ENCODE data around the gene NRXN3.

The NRXN3 gene

DNA sequence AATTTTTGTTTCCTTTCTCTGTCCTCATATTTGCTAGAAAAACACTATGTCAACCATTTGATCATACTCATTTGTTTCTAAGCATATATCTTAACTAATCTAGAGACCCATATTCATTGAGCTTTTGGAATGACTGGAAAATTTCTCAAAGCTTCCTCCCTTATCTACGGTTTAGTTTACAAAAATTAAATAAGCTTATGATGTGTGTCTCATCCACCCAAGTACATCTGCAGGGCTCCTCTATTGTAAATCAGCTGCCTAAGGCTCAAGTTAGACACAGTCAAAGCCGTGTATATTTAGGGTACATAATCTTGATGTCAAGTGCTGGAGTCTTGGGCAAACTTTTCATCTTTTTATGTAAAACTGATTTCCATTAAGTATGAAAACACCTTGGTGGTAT lies 1670.7 kb downstream of the NRXN3 start:
- H3K4me3 Mint-ChIP-seq: no peak overlapping the region
- H3K36me3 Mint-ChIP-seq: no peaks in the 10 kb centered on the region
- H3K27me3 Mint-ChIP-seq: no peaks in the 10 kb centered on the region

DNA sequence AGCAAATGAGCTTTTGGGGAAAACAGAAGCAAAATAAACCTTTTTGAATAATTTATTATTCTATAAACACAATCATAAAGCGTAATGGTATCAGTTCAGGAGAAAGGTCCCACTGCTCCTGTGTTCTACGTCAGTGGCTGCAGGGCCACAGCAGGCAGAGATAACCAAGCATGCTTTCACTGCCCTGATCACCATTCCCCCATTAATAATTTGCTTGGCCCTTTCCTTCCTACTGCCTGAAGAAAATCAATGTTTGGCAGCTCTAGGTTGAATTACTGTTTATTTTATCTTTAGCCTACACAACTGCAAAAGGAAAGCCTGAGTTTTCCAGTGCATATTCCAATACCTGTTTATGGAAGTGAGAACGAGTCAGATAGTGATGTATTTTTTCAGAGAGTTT lies 1671.3 kb downstream of the NRXN3 start:
- Mint-ChIP-seq H3K27me3 (no peaks in the 10 kb centered on the region), H3K4me3 (no peak overlapping the region), H3K27ac (no peak overlapping the region), H3K4me1 (no peaks in the 10 kb centered on the region), H3K9me3 (no peaks in the 10 kb centered on the region), H3K36me3 (no peaks in the 10 kb centered on the region)

More for the DNA sequence above, 1670.7 kb downstream of the NRXN3 start:
- H3K9me3 Mint-ChIP-seq: no peaks in the 10 kb centered on the region
- no peak overlapping the region for H3K27ac Mint-ChIP-seq
- no peaks in the 10 kb centered on the region for H3K4me1 Mint-ChIP-seq

DNA sequence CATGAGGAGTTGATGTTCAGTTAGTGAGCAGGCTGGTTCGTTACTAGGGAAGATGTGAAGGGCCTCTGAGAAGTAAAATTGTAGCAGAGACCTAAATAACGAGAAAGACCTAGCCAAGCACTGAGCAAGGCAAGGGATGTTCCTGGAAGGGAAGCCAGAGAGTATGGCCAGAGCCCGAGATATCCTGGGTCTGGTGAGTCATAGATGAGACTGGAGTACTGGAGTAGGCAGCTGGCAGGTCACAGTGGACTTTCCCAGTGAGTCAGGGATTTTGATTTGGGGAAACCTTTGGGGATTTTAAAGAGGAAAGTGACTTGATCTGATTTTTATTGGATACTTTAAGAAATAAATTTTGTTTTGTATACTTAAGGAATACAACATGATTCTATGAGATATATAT lies 1672.1 kb downstream of the NRXN3 start:
- Mint-ChIP-seq H3K27me3 (no peaks in the 10 kb centered on the region), H3K27ac (no peak overlapping the region), H3K36me3 (no peaks in the 10 kb centered on the region), H3K4me1 (no peaks in the 10 kb centered on the region), H3K4me3 (no peak overlapping the region), H3K9me3 (no peaks in the 10 kb centered on the region)

- H3K36me3 Mint-ChIP-seq: no peaks in the 10 kb centered on the region
- no peaks in the 10 kb centered on the region for H3K4me1 Mint-ChIP-seq
- H3K9me3 Mint-ChIP-seq: no peaks in the 10 kb centered on the region
- no peak overlapping the region for H3K4me3 Mint-ChIP-seq
- H3K27me3 Mint-ChIP-seq: no peaks in the 10 kb centered on the region
- H3K27ac Mint-ChIP-seq: no peak overlapping the region
These were observed 1683.0 kb downstream of the NRXN3 start for GRCh38 chr14:79852950-79853744.

DNA sequence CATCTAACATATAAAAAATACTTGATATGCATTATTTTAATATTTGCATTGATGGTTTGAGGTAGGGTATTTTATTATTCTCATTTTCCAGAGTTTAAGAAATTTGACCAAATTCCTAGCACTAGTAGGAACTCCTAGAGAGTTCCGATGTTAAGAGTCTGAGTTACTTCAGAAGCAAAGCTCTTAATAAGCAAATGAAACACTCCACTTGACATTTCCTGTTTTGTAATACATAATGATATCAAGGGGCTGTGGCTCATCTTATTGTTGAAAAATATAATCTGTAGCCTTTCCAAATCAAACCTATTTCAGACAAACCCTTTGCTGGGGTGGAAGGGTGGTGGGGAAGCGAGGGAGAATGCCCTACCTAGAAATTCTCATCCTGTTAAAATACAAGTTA lies 1685.6 kb downstream of the NRXN3 start:
- no peaks in the 10 kb centered on the region for H3K27me3 Mint-ChIP-seq
- no peaks in the 10 kb centered on the region for H3K9me3 Mint-ChIP-seq
- H3K36me3 Mint-ChIP-seq: no peaks in the 10 kb centered on the region
- no peak overlapping the region for H3K4me3 Mint-ChIP-seq
- H3K4me1 Mint-ChIP-seq: no peaks in the 10 kb centered on the region
- no peak overlapping the region for H3K27ac Mint-ChIP-seq

DNA sequence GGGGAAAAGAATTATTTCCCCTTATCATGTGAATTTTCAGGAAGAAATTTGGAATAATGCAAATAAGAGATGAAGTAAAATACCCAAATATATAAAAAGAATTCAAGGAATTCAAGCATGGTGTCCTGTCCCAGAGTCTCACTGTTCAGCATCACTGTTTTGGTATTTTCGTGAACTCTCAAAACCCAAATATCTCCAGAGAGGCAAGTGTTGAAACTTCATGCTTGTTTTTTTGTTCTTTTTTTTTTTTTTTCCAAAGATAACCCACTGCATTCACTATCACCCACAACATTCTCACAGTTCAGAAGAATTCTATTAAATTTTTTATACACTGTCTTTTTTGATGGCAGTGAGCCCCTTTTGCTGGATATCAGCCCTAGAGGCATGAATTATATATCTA lies 1686.2 kb downstream of the NRXN3 start:
- Mint-ChIP-seq H3K4me1 (no peaks in the 10 kb centered on the region), H3K9me3 (no peaks in the 10 kb centered on the region), H3K36me3 (no peaks in the 10 kb centered on the region), H3K4me3 (no peak overlapping the region), H3K27ac (no peak overlapping the region), H3K27me3 (no peaks in the 10 kb centered on the region)

- no peaks in the 10 kb centered on the region for H3K36me3 Mint-ChIP-seq
These were observed 1690.9 kb downstream of the NRXN3 start for GRCh38 chr14:79861111-79861510.

DNA sequence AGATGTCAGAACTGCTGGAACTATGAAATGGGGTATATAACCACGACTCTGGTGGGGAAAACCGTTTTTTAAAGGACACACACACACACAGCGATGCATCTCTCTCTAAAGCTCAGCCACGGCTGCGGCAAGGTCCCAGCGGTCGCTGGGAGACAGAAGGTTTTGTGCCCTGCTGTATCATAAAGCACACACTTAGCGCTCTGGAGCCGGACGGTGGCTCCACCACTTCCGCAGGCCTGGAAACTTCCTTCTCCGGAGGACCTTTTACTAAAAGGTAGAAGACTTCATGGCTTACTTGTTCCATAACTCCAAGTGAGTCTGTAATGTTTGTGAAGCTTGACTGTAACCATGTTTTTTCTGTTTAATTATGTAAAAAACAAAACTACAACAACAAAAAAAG lies 1691.9 kb downstream of the NRXN3 start:
- Mint-ChIP-seq H3K27ac (no peak overlapping the region), H3K9me3 (no peaks in the 10 kb centered on the region), H3K4me1 (no peaks in the 10 kb centered on the region), H3K27me3 (no peaks in the 10 kb centered on the region), H3K4me3 (no peak overlapping the region), H3K36me3 (no peaks in the 10 kb centered on the region)

More at GRCh38 chr14:79861111-79861510, 1690.9 kb downstream of the NRXN3 start:
- Mint-ChIP-seq H3K9me3 (no peaks in the 10 kb centered on the region), H3K27ac (no peak overlapping the region), H3K4me3 (no peak overlapping the region), H3K4me1 (no peaks in the 10 kb centered on the region), H3K27me3 (no peaks in the 10 kb centered on the region)

DNA sequence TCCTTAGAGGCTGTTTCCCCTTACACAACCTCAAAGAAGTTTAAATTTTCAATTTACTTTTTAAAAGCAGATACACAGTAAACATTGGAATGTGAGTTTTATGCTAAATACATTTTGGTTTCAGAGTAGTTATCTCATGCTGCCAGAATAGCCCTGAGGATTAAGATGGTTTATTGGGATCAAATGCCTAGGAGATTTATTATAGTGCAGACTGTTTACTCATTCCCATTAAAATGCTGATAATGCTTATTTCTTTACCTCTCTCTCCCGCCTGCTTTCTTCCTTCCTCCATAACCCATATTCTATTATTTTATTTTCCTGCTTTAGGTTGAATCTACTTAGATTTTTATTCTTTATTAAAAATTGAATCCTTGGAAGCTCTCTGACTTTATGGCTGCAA lies 1701.0 kb downstream of the NRXN3 start:
- no peak overlapping the region for H3K4me3 Mint-ChIP-seq
- H3K36me3 Mint-ChIP-seq: no peaks in the 10 kb centered on the region
- no peaks in the 10 kb centered on the region for H3K4me1 Mint-ChIP-seq
- no peak overlapping the region for H3K27ac Mint-ChIP-seq
- no peaks in the 10 kb centered on the region for H3K9me3 Mint-ChIP-seq
- no peaks in the 10 kb centered on the region for H3K27me3 Mint-ChIP-seq

GRCh38 chr14:79878229-79878628 lies 1708.1 kb downstream of the NRXN3 start:
- Mint-ChIP-seq H3K27ac (no peak overlapping the region), H3K36me3 (no peaks in the 10 kb centered on the region), H3K4me1 (no peaks in the 10 kb centered on the region), H3K4me3 (no peak overlapping the region), H3K9me3 (peaks cover 5% of the 10 kb centered on the region), H3K27me3 (peaks cover 1% of the 10 kb centered on the region)

DNA sequence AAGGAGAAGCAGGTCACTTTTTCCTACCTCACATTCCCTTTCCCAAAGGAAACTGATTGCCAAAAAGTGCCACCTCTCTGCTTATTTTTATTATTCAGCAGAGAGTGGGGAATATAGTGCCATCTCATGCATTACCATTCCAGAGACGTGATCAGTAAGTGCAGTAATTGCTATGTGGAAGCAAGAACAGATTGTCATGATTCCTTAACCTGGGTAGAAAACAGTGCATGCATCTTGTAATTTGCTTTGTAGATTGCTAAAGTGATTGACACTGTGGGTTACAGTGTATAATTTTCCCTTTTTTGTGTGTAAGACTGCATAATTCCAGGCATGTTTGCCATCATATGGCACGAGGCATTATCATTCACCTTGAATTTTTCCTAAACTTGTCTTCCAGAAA lies 1708.6 kb downstream of the NRXN3 start:
- H3K36me3 Mint-ChIP-seq: no peaks in the 10 kb centered on the region
- no peak overlapping the region for H3K4me3 Mint-ChIP-seq
- no peaks in the 10 kb centered on the region for H3K4me1 Mint-ChIP-seq
- H3K27me3 Mint-ChIP-seq: peaks cover 1% of the 10 kb centered on the region
- H3K27ac Mint-ChIP-seq: no peak overlapping the region
- peaks cover 5% of the 10 kb centered on the region for H3K9me3 Mint-ChIP-seq

DNA sequence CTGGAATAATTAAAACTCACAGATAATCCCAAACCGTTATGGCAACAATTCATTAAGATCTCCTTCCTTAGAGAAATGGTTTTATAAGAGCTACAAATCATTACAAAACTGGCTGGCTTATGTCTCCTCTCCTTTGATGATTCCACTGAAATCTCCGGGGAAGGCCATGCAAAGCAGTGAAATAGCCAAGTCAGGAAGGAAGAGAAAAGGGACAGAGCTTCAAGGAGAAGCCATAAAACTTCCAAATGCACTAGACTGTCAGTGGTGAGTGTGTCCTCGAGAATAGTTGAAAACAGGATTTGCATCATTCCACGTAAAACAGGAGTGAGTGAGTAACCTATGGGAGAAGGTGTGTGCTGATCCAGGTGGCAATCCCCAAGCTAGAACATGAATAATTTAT lies 1711.1 kb downstream of the NRXN3 start:
- Mint-ChIP-seq H3K27ac (no peak overlapping the region), H3K36me3 (no peaks in the 10 kb centered on the region), H3K4me3 (no peak overlapping the region), H3K9me3 (peaks cover 5% of the 10 kb centered on the region), H3K4me1 (no peaks in the 10 kb centered on the region), H3K27me3 (peaks cover 1% of the 10 kb centered on the region)

DNA sequence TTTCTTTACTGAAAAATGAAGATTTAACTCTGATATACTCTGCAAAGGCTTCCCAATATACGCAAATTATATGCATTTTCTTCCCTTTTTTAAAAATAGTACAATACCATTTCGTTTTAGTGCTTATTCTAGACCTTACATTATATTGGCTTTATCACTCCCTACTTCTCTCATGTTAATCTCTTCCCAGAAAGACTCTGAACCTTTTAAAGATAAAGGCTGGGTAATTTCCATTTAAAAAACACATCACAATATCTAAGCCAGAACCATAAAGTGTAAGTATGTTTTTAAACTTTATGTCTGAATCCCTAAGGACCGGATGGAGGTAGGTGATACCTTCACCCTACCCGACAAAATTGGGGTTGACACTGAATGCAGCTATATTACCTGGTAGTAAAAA lies 1720.4 kb downstream of the NRXN3 start:
- Mint-ChIP-seq H3K4me3 (no peak overlapping the region), H3K4me1 (no peaks in the 10 kb centered on the region), H3K27ac (peak overlapping the region; percentile 55), H3K9me3 (no peaks in the 10 kb centered on the region), H3K36me3 (no peaks in the 10 kb centered on the region), H3K27me3 (no peaks in the 10 kb centered on the region)

DNA sequence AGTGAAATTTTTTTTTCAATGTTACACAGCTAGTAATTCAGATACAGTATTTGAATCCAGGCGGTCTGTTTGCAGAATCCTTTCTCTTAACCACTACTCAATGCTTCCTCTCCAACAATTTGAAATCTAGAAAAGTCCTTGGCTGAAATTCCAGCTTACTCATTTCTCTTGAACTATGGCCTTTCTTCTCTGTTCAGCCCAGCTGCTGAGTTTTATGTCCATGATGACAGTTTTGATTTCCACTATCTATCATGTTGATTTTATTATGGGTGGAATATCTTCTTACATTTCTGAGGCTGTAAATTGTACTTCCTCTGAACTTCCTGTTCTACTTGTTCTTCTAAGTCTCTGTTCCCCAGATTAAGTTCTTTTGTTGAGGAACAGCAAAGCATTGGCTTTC lies 1725.8 kb downstream of the NRXN3 start:
- H3K4me3 Mint-ChIP-seq: no peak overlapping the region
- no peak overlapping the region for H3K27ac Mint-ChIP-seq
- no peaks in the 10 kb centered on the region for H3K36me3 Mint-ChIP-seq
- H3K27me3 Mint-ChIP-seq: no peaks in the 10 kb centered on the region
- no peaks in the 10 kb centered on the region for H3K9me3 Mint-ChIP-seq
- H3K4me1 Mint-ChIP-seq: no peaks in the 10 kb centered on the region

- H3K4me3 Mint-ChIP-seq: no peak overlapping the region
- no peaks in the 10 kb centered on the region for H3K27me3 Mint-ChIP-seq
- no peaks in the 10 kb centered on the region for H3K36me3 Mint-ChIP-seq
- H3K9me3 Mint-ChIP-seq: no peaks in the 10 kb centered on the region
- H3K27ac Mint-ChIP-seq: no peak overlapping the region
- H3K4me1 Mint-ChIP-seq: no peaks in the 10 kb centered on the region
These were observed 1729.4 kb downstream of the NRXN3 start for GRCh38 chr14:79899610-79900009.

GRCh38 chr14:79904497-79904896 lies 1734.3 kb downstream of the NRXN3 start:
- Mint-ChIP-seq H3K27ac (no peak overlapping the region), H3K36me3 (no peaks in the 10 kb centered on the region), H3K27me3 (no peaks in the 10 kb centered on the region), H3K4me3 (no peak overlapping the region), H3K4me1 (no peaks in the 10 kb centered on the region), H3K9me3 (peaks cover 8% of the 10 kb centered on the region)

DNA sequence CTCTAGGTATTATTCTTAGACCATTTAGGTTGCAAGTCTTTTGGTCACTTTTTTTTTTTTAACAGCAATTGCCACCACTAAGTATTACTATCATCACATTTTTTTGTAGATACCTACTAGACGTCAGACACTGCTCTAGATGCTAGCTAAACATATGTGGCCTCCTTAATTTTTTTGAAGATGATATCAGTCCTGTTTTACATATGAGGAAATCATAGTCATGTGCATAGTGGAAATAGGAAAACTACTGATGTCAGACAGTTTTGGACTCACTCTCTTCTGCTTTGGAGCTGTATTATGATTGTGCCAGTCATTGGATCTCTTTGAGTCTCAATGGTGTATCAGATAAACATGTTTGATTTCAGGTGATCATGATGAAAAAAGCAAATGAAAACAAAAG lies 1736.8 kb downstream of the NRXN3 start:
- no peaks in the 10 kb centered on the region for H3K36me3 Mint-ChIP-seq
- no peak overlapping the region for H3K27ac Mint-ChIP-seq
- no peaks in the 10 kb centered on the region for H3K27me3 Mint-ChIP-seq
- no peak overlapping the region for H3K4me3 Mint-ChIP-seq
- no peaks in the 10 kb centered on the region for H3K4me1 Mint-ChIP-seq
- peaks cover 8% of the 10 kb centered on the region for H3K9me3 Mint-ChIP-seq

Measured in activated naive CD4-positive, alpha-beta T cell treated with anti-CD3 and anti-CD28 coated beads, Interleukin-2, amount 50 U/mL, for 24 hours (primary cell).